ENCODE results near the gene ZBTB24.

- TF ChIP-seq CTCF (IDR thresholded peaks at IDR 0.05; ENCODE audit: borderline replicate concordance, extremely low read depth, low read length, poor library complexity, severe bottlenecking) (no peak), EZH2 (IDR thresholded peaks at IDR 0.05; ENCODE audit: borderline replicate concordance, low read depth, low read length, severe bottlenecking) (no peak)
Observed at GRCh38 chr6:109465772-109466171, 17.2 kb downstream of the ZBTB24 start.
